HepG2 (cell line): ENCODE measurements around the gene UBE3A. TPM values are rescaled to one million over a fixed set of nuclear protein-coding genes. Genes with fewer than 3 reads are reported as not detected.

Experiments used
- ATAC-seq: fragments of 200-7000 bp; cut with Tn5 transposase; 3 replicates; pipeline ENCODE4 v1.9.1; 2020; ENCODE audit warnings: mild to moderate bottlenecking, moderate library complexity
- BruUV-seq: library from RNA; stranded (reverse); fragments of 400-500 nt; replicated peaks from 2 replicates; lab custom pipeline; 2021; lab: Mats Ljungman, UMichigan
- CTCF ChIA-PET: fragments of 300-600 bp; formaldehyde crosslinking; extraction: SDS; loops from one replicate; lab custom pipeline; 2021; ENCODE audit warnings: low total read pairs, inconsistent platforms, low intra/inter-chr PET ratio; lab: Yijun Ruan, JAX
- POLR2A ChIA-PET: fragments of 350-600 bp; sonication (Branson Sonifier 250); formaldehyde crosslinking; loops from one replicate; lab custom pipeline; 2020; ENCODE audit warnings: antibody characterized with exemption, inconsistent platforms; lab: Yijun Ruan, JAX
- DNase-seq: peaks from one replicate; pipeline ENCODE4 v3.0.0-alpha.2; 2015; ENCODE audit warnings: low spot score
- FAIRE-seq: peaks from 3 replicates; lab custom pipeline; 2011; peaks lifted over from hg19 to GRCh38; lab: Jason Lieb, UNC
- H2AFZ ChIP-seq: one replicate; pipeline ENCODE4 v1.6.1; 2011; ENCODE audit warnings: low read length, inconsistent platforms
- H3K27ac ChIP-seq: fragments of 300-600 bp; 3 replicates; pipeline ENCODE4 v1.8.0; 2011; ENCODE audit warnings: mixed run types, mild to moderate bottlenecking, mixed read lengths, low read length, inconsistent platforms; ENCODE audit not compliant: insufficient read depth; ENCODE audit errors: extremely low read length
- H3K27me3 ChIP-seq, 2 experiments: fragments of 200-600 bp in 1 of 2; 2 replicates in 1 of 2; 3 replicates in 1 of 2; pipeline versions ENCODE4 v1.6.0 to v1.8.0; 2011; ENCODE audit warnings: low read length in 2 of 2, mild to moderate bottlenecking in 2 of 2, moderate library complexity in 2 of 2, inconsistent platforms in 1 of 2; ENCODE audit not compliant: insufficient read depth in 2 of 2, control insufficient read depth in 1 of 2
- H3K36me3 ChIP-seq, 2 experiments: fragments of 200-600 bp in 1 of 2; replicated peaks in 1 of 2; 2 replicates in 1 of 2; 3 replicates in 1 of 2; pipeline versions ENCODE4 v1.5.1 to v1.8.0; 2011; ENCODE audit warnings: low read length in 2 of 2, inconsistent platforms in 1 of 2; ENCODE audit not compliant: insufficient read depth in 2 of 2, control insufficient read depth in 1 of 2
- H3K4me1 ChIP-seq: 2 replicates; pipeline ENCODE4 v1.5.1; 2012; ENCODE audit warnings: low read length, inconsistent platforms; ENCODE audit not compliant: insufficient read depth
- H3K4me2 ChIP-seq: 2 replicates; pipeline ENCODE4 v1.6.0; 2011; ENCODE audit warnings: low read depth, low read length, inconsistent platforms
- H3K4me3 ChIP-seq, 3 experiments: fragments of 200-600 bp in 1 of 3; sonication (generic), shearing (Covaris generic) in 1 of 3; replicated peaks in 1 of 3; 2 replicates each; pipeline ENCODE4 v1.5.1; 2011 to 2016; ENCODE audit warnings: low read length in 3 of 3, inconsistent platforms in 2 of 3, low read depth in 2 of 3, mild to moderate bottlenecking in 2 of 3, control low read depth in 1 of 3, mixed read lengths in 1 of 3; ENCODE audit not compliant: insufficient read depth in 1 of 3
- H3K79me2 ChIP-seq: one replicate; pipeline ENCODE4 v1.6.1; 2011; ENCODE audit warnings: low read length, inconsistent platforms; ENCODE audit not compliant: insufficient read depth
- H3K9ac ChIP-seq: 2 replicates; pipeline ENCODE4 v1.6.0; 2011; ENCODE audit warnings: mild to moderate bottlenecking, low read depth, low read length, inconsistent platforms; ENCODE audit not compliant: insufficient read depth
- H3K9me3 ChIP-seq: 2 replicates; pipeline ENCODE4 v1.5.1; 2012; ENCODE audit warnings: mild to moderate bottlenecking, low read length
- H4K20me1 ChIP-seq: 2 replicates; pipeline ENCODE4 v1.6.0; 2011; ENCODE audit warnings: inconsistent platforms, mild to moderate bottlenecking, low read length, moderate library complexity; ENCODE audit not compliant: insufficient read depth
- EEA1 ChIP-seq: sonication (generic); formaldehyde crosslinking; IDR thresholded peaks from 2 replicates; pipeline ENCODE4 v1.5.1; 2020; ENCODE audit warnings: mild to moderate bottlenecking, missing genetic modification reagents, borderline replicate concordance
- EED ChIP-seq: sonication (generic); formaldehyde crosslinking; IDR thresholded peaks from 2 replicates; pipeline ENCODE4 v1.5.0; 2020; ENCODE audit warnings: mild to moderate bottlenecking, missing genetic modification reagents
- GABPA ChIP-seq, 2 experiments: IDR thresholded peaks; 2 replicates each; pipeline ENCODE4 v1.6.1; 2011 to 2016; ENCODE audit warnings: low read depth in 2 of 2, low read length in 1 of 2, missing biosample characterization in 1 of 2, missing genetic modification characterization in 1 of 2
- HNF4G ChIP-seq, 2 experiments: sonication (generic) in 1 of 2; formaldehyde crosslinking in 1 of 2; IDR thresholded peaks; 2 replicates each; pipeline versions ENCODE4 v1.4.0 to v1.6.1; 2011 to 2020; ENCODE audit warnings: borderline replicate concordance in 2 of 2, low read depth in 2 of 2, mild to moderate bottlenecking in 2 of 2, low read length in 1 of 2, missing genetic modification reagents in 1 of 2, moderate library complexity in 1 of 2
- KLF16 ChIP-seq, 2 experiments: sonication (generic) in 1 of 2; formaldehyde crosslinking in 1 of 2; IDR thresholded peaks; 2 replicates each; pipeline versions ENCODE4 v1.6.1 to v1.8.0; 2016 to 2023; ENCODE audit warnings: missing genetic modification reagents in 2 of 2, missing compliant biosample characterization in 1 of 2
- MYC ChIP-seq: sonication (generic); formaldehyde crosslinking; IDR thresholded peaks from 2 replicates; pipeline ENCODE4 v1.9.0; 2021; ENCODE audit warnings: missing genetic modification reagents, borderline replicate concordance
- ZFP41 ChIP-seq: sonication (generic); formaldehyde crosslinking; IDR thresholded peaks from 2 replicates; pipeline ENCODE4 v1.4.0; 2020; ENCODE audit warnings: mild to moderate bottlenecking, missing genetic modification reagents, borderline replicate concordance
- ZNF160 ChIP-seq: sonication (generic); formaldehyde crosslinking; IDR thresholded peaks from 2 replicates; pipeline ENCODE4 v1.8.0; 2022; ENCODE audit warnings: mild to moderate bottlenecking, inconsistent platforms, missing genetic modification reagents
- ZNF552 ChIP-seq: sonication (generic); formaldehyde crosslinking; IDR thresholded peaks from 2 replicates; pipeline ENCODE4 v1.9.0; 2022; ENCODE audit warnings: missing genetic modification reagents, mild to moderate bottlenecking, borderline replicate concordance
- ZNF589 ChIP-seq: sonication (generic); formaldehyde crosslinking; conservative IDR thresholded peaks from 2 replicates; pipeline ENCODE4 v1.8.0; 2022; ENCODE audit warnings: mild to moderate bottlenecking, moderate library complexity, missing genetic modification reagents
- ZNF775 ChIP-seq: sonication (generic); formaldehyde crosslinking; IDR thresholded peaks from 2 replicates; pipeline ENCODE4 v1.4.0; 2020; ENCODE audit warnings: missing genetic modification reagents, mild to moderate bottlenecking, moderate library complexity, borderline replicate concordance
- ZNF776 ChIP-seq: sonication (generic); formaldehyde crosslinking; IDR thresholded peaks from 2 replicates; pipeline ENCODE4 v1.4.0; 2020; ENCODE audit warnings: mild to moderate bottlenecking, missing genetic modification reagents
- ZNF790 ChIP-seq: sonication (generic); formaldehyde crosslinking; IDR thresholded peaks from 2 replicates; pipeline ENCODE4 v1.8.0; 2022; ENCODE audit warnings: missing genetic modification reagents, mild to moderate bottlenecking, borderline replicate concordance
- ZNF878 ChIP-seq: sonication (generic); formaldehyde crosslinking; IDR thresholded peaks from 2 replicates; pipeline ENCODE4 v1.8.1; 2023; ENCODE audit warnings: mild to moderate bottlenecking, missing genetic modification reagents, moderate library complexity
- ZSCAN21 ChIP-seq: sonication (generic); formaldehyde crosslinking; IDR thresholded peaks from 2 replicates; pipeline ENCODE4 v1.8.0; 2022; ENCODE audit warnings: mild to moderate bottlenecking, missing genetic modification reagents, moderate library complexity, borderline replicate concordance
- ZSCAN9 ChIP-seq: IDR thresholded peaks from 2 replicates; pipeline ENCODE4 v1.6.1; 2016; ENCODE audit warnings: borderline replicate concordance
- WGBS: methylation state at CpG from one replicate; pipeline ENCODE4 v1.1.6; 2017; ENCODE audit warnings: low lambda C conversion rate; 5-methylcytosine and 5-hydroxymethylcytosine counted together
- in situ Hi-C: cut with HindIII; loops from 2 replicates; pipeline ENCODE4 v1.10.0; 2017; ENCODE audit warnings: low pct_unique_long_range_greater_than_20kb; ENCODE audit not compliant: extremely low pct_ligation_motif_present
- intact Hi-C: fragments of 100-400 bp; cut with micrococcal nuclease; formaldehyde crosslinking; loops from one replicate; pipeline ENCODE4 v1.10.0; 2022; ENCODE audit not compliant: unreplicated experiment
- polyA plus RNA-seq, 8 experiments: library from polyadenylated mRNA; depleted of rRNA in 3 of 8; stranded (reverse) in 7 of 8; unstranded in 1 of 8; fragments of >200 nt; fragmentation: Illumina TruSeq in 4 of 8; extraction: Trizol in 4 of 8; gene quantifications; 2 replicates each; pipeline versions ENCODE4 v1.2.1 to v1.2.3, GENCODE V29; 2011 to 2016; ENCODE audit warnings: low read depth in 4 of 8, missing spikeins in 1 of 8, mixed read lengths in 1 of 8; ENCODE audit not compliant: insufficient read depth in 1 of 8
- total RNA-seq, 5 experiments: library from RNA; depleted of rRNA; stranded (reverse); fragments of >200 nt; fragmentation: Illumina TruSeq; extraction: Trizol; gene quantifications; 2 replicates each; pipeline ENCODE4 v1.2.3, GENCODE V29; 2016; ENCODE audit warnings: low read depth in 1 of 5
- TF ChIP-seq, protein P1 (sequence below): IDR thresholded peaks from 2 replicates; pipeline ENCODE4 v1.6.1; 2016; ENCODE audit warnings: low read depth, control low read depth
- TF ChIP-seq, protein P2 (sequence below): sonication (generic); formaldehyde crosslinking; IDR thresholded peaks from 2 replicates; pipeline ENCODE4 v1.4.0; 2020; ENCODE audit warnings: mild to moderate bottlenecking, missing genetic modification reagents
- TF ChIP-seq, protein P3 (sequence below): sonication (generic); IDR thresholded peaks from 2 replicates; pipeline ENCODE4 v1.6.1; 2016; ENCODE audit warnings: low read depth, borderline replicate concordance

UBE3A gene
- total and polyA plus RNA-seq, 2 of the 13 experiments (the other 11 are each of a cell fraction or from before 2014, with no cell fraction given), result 17.3 to 80.5 TPM

DNA sequence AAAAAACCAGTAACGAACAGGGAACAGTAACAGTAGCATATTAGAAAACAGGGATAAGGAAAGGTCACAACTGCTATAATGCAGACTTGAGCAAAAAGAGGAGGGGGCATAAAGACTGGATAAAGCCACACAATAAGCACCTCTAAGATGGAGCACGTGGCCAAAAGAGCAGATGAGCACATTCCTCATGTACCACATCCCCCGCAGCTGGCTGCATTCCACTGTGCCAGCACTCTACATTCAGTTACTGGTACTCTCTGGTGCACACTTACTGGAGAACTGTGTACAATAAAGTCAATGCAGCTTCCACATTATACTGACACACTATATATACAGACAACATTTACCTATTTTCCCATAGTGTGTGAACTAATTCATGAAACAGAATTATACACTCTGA lies 64.7 kb downstream of the UBE3A start:
- peaks cover 10 to 55% of the 10 kb centered on the region in 2 experiments; a peak in 4 of 5 replicates for H3K36me3 ChIP-seq
- H3K79me2 ChIP-seq, result peaks cover 5% of the 10 kb centered on the region

DNA sequence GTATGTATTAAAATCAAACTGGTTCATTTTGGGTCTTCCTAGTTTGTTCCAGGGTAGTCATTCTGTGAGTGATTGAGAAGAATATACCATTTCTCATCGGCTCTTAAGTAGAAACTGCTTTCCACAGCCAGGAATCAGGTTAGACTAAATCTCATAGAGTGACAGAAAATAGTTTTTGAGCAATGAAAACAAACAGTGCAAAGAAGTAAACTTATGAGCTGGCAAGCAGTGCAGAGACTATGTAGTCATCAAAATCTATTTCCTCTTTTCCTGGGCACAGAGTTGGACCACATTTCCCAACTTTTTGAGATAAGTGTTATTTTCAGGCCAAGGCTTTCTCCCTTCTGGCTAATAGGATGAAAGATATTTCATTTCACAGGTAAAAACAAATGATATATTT lies 66.5 kb downstream of the UBE3A start:
- H3K4me1 ChIP-seq, result peaks cover 17% of the 10 kb centered on the region
- no peak overlapping the region for H3K9ac ChIP-seq
- FAIRE-seq (no peak), DNase-seq (no peak), ATAC-seq (no peak)
- no TSS peak for BruUV-seq
- H3K4me3 ChIP-seq, result no peak overlapping the region
- in situ Hi-C loops (loop anchor here (10.0 kb wide), 1 partner anchor 63 kb away; the partner anchor contains the start of gene UBE3A), intact Hi-C loops (loop anchor here (5.0 to 10.0 kb wide), 2 partner anchors 63 to 1800 kb away; partner anchors contain the start of gene UBE3A)
- POLR2A ChIA-PET, result no interaction called here
- H3K9me3 ChIP-seq, result no peaks in the 10 kb centered on the region
- no peak overlapping the region for H3K27ac ChIP-seq
- H4K20me1 ChIP-seq, result peaks cover 10% of the 10 kb centered on the region
- 96% methylated on average over 1 of the region's 1 CpG for WGBS
- CTCF ChIA-PET, result no interaction called here
- no peaks in the 10 kb centered on the region for H3K27me3 ChIP-seq
- H3K4me2 ChIP-seq, result no peak overlapping the region
- H3K79me2 ChIP-seq, result peaks cover 2% of the 10 kb centered on the region
- H2AFZ ChIP-seq, result no peak overlapping the region
- peaks cover 10 to 55% of the 10 kb centered on the region in 2 experiments; a peak in 4 of 5 replicates for H3K36me3 ChIP-seq
- TF ChIP-seq MYC (CRISPR knock-in tag), result no peak
- TF ChIP-seq ZSCAN9 (CRISPR knock-in tag), result no peak
- TF ChIP-seq, protein P1, sequence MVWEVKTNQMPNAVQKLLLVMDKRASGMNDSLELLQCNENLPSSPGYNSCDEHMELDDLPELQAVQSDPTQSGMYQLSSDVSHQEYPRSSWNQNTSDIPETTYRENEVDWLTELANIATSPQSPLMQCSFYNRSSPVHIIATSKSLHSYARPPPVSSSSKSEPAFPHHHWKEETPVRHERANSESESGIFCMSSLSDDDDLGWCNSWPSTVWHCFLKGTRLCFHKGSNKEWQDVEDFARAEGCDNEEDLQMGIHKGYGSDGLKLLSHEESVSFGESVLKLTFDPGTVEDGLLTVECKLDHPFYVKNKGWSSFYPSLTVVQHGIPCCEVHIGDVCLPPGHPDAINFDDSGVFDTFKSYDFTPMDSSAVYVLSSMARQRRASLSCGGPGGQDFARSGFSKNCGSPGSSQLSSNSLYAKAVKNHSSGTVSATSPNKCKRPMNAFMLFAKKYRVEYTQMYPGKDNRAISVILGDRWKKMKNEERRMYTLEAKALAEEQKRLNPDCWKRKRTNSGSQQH (CRISPR knock-in tag), result no peak
- TF ChIP-seq ZNF589 (CRISPR knock-in tag), result no peak
- TF ChIP-seq, protein P2, sequence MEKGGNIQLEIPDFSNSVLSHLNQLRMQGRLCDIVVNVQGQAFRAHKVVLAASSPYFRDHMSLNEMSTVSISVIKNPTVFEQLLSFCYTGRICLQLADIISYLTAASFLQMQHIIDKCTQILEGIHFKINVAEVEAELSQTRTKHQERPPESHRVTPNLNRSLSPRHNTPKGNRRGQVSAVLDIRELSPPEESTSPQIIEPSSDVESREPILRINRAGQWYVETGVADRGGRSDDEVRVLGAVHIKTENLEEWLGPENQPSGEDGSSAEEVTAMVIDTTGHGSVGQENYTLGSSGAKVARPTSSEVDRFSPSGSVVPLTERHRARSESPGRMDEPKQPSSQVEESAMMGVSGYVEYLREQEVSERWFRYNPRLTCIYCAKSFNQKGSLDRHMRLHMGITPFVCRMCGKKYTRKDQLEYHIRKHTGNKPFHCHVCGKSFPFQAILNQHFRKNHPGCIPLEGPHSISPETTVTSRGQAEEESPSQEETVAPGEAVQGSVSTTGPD (CRISPR knock-in tag), result no peak
- no peak for TF ChIP-seq EEA1 (CRISPR knock-in tag)
- TF ChIP-seq GABPA (IDR thresholded peaks at IDR 0.05; ENCODE audit: low read depth, low read length), result no peak
- no peak for TF ChIP-seq GABPA (CRISPR knock-in tag; IDR thresholded peaks at IDR 0.05; ENCODE audit: low read depth)
- TF ChIP-seq ZNF552, result no peak
- no peak for TF ChIP-seq ZNF776 (CRISPR knock-in tag)
- no peak for TF ChIP-seq ZSCAN21 (CRISPR knock-in tag)

More for the DNA sequence above, 64.7 kb downstream of the UBE3A start:
- Histone ChIP-seq H3K27ac (no peak overlapping the region), H3K27me3 (no peaks in the 10 kb centered on the region), H3K9me3 (no peaks in the 10 kb centered on the region), H4K20me1 (peaks cover 10% of the 10 kb centered on the region), H2AFZ (no peak overlapping the region), H3K4me3 (no peak overlapping the region), H3K4me2 (no peak overlapping the region), H3K9ac (no peak overlapping the region), H3K4me1 (peaks cover 17% of the 10 kb centered on the region)
- 93% methylated on average over 3 of the region's 3 CpGs for WGBS
- POLR2A ChIA-PET, result no interaction called here
- CTCF ChIA-PET, result no interaction called here
- ATAC-seq (no peak), DNase-seq (no peak), FAIRE-seq (no peak)
- no peak for TF ChIP-seq ZNF775 (CRISPR knock-in tag)
- TF ChIP-seq HNF4G (IDR thresholded peaks at IDR 0.05; ENCODE audit: borderline replicate concordance, low read depth, low read length), result no peak
- no peak for TF ChIP-seq HNF4G (CRISPR knock-in tag; IDR thresholded peaks at IDR 0.05; ENCODE audit: borderline replicate concordance, low read depth)
- TF ChIP-seq EED (CRISPR knock-in tag), result no peak
- TF ChIP-seq, protein P3, sequence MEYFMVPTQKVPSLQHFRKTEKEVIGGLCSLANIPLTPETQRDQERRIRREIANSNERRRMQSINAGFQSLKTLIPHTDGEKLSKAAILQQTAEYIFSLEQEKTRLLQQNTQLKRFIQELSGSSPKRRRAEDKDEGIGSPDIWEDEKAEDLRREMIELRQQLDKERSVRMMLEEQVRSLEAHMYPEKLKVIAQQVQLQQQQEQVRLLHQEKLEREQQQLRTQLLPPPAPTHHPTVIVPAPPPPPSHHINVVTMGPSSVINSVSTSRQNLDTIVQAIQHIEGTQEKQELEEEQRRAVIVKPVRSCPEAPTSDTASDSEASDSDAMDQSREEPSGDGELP, result no peak
- no peak for TF ChIP-seq ZFP41 (CRISPR knock-in tag)
- no peak for TF ChIP-seq KLF16 (CRISPR knock-in tag; IDR thresholded peaks at IDR 0.05)
- TF ChIP-seq ZNF790, result no peak
- no peak for TF ChIP-seq ZNF878 (CRISPR knock-in tag)
- no peak for TF ChIP-seq ZNF160 (CRISPR knock-in tag)
- BruUV-seq, result no TSS peak
- intact Hi-C loops (loop anchor here (5.0 to 10.0 kb wide), 2 partner anchors 61 to 1802 kb away; partner anchors contain the start of gene UBE3A), in situ Hi-C loops (loop anchor here (10.0 kb wide), 1 partner anchor 61 kb away; the partner anchor contains the start of gene UBE3A)
